Mesodermal cell (in vitro differentiated cells): Measurements from ENCODE around the gene GABRB3.

Experiments used
- H3K27ac ChIP-seq: 2 replicates; pipeline ENCODE4 v1.7.0; 2013; ENCODE audit warnings: mild to moderate bottlenecking, low read depth, low read length, moderate library complexity; ENCODE audit not compliant: severe bottlenecking
- H3K36me3 ChIP-seq: 2 replicates; pipeline ENCODE4 v1.7.1; 2013; ENCODE audit warnings: mild to moderate bottlenecking, low read length, moderate library complexity; ENCODE audit not compliant: control insufficient read depth, insufficient read depth
- H3K4me1 ChIP-seq: one replicate; pipeline ENCODE4 v1.7.1; 2013; ENCODE audit warnings: mild to moderate bottlenecking, low read length; ENCODE audit not compliant: insufficient read depth, control insufficient read depth, poor library complexity, severe bottlenecking
- H3K4me3 ChIP-seq: 2 replicates; pipeline ENCODE4 v1.7.0; 2013; ENCODE audit warnings: low read length, control low read depth, mild to moderate bottlenecking; ENCODE audit not compliant: insufficient read depth, poor library complexity, severe bottlenecking; ENCODE audit errors: extremely low read depth
- H3K9me3 ChIP-seq: 2 replicates; pipeline ENCODE4 v1.7.1; 2013; ENCODE audit warnings: mild to moderate bottlenecking, low read length, moderate library complexity; ENCODE audit not compliant: control insufficient read depth
- WGBS, 2 experiments: methylation state at CpG; one replicate each; pipeline ENCODE4 v1.1.5; 2013; ENCODE audit warnings: missing lambda C conversion rate in 2 of 2; ENCODE audit not compliant: insufficient coverage in 2 of 2; 5-methylcytosine and 5-hydroxymethylcytosine counted together

Gene GABRB3

GRCh38 chr15:26660241-26660640 is 112.6 kb downstream of the GABRB3 start:
- H3K9me3 ChIP-seq, result no peaks in the 10 kb centered on the region
- WGBS, 2 experiments, result 68 to 91% methylated on average over 2 to 3 of the region's 6 CpGs
- no peak overlapping the region for H3K4me3 ChIP-seq

DNA sequence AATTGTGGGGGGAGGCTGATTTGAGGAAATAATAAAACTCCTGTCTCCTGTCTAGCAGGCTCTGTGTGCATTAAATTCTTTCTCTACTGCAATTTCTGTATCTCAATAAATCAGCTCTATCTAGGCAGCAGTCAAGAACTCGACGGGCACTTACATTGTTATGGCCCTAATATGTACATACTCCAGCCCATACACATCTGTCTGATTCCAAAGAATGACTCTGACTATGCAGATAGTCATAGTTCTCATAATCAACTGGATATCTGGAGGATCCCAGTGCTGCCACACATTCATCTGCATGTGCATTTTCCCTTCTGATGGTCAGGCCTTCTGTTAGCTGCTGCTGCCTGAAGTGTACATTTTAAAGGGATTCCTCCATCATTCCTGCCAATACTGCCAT is 114.6 kb downstream of the GABRB3 start:
- Histone ChIP-seq H3K4me3 (no peak overlapping the region), H3K27ac (no peak overlapping the region), H3K36me3 (no peaks in the 10 kb centered on the region), H3K4me1 (peaks cover 2% of the 10 kb centered on the region), H3K9me3 (peaks cover 5% of the 10 kb centered on the region)
- 84 to 100% methylated on average over 2 of the region's 2 CpGs for WGBS, 2 experiments

More at GRCh38 chr15:26660241-26660640, 112.6 kb downstream of the GABRB3 start:
- Histone ChIP-seq H3K27ac (no peak overlapping the region), H3K36me3 (no peaks in the 10 kb centered on the region), H3K4me1 (peaks cover 2% of the 10 kb centered on the region)

DNA sequence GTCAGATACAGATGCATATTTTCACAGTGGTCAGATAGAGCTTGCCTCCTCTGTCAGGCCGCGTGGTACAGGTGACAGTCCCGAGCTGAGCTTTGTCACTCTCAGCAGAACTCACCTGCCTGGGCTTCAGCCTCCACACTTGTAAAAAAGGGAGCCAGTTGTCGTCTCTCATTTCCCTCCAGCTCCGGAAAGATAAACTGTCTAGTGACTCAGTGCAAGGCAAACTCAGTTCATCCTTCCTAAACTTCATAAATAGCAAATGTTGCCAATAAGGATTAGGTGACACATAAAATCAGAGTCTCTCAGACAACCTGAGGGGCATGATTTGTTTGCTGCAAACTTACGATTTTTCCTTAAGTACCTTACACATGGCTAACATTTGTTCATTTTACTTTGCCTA is 116.8 kb downstream of the GABRB3 start:
- peaks cover 8% of the 10 kb centered on the region for H3K9me3 ChIP-seq
- no peaks in the 10 kb centered on the region for H3K4me1 ChIP-seq
- H3K27ac ChIP-seq, result no peak overlapping the region
- H3K36me3 ChIP-seq, result no peaks in the 10 kb centered on the region
- H3K4me3 ChIP-seq, result no peak overlapping the region
- WGBS, 2 experiments, result 90 to 100% methylated on average over 4 to 6 of the region's 6 CpGs

DNA sequence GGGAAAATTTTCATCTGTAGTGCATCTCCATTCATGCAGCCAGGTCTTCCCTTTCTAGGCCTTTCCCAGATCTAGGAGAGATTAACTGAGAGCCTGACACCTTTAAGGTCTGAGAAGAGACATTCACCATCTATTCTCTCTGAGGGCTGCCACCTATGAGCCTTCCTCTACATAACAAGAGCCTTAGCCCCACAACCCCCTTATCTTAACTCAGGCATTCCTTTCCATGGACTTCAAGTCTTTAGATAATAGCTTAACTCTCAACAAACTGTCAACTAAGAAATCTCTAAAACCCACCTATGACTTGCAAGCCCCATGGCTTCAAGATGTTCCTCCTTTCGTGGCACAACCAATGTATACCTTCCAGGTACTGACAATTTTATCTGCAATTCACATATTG is 121.0 kb downstream of the GABRB3 start:
- Histone ChIP-seq H3K4me3 (no peak overlapping the region), H3K9me3 (peaks cover 8% of the 10 kb centered on the region), H3K36me3 (no peaks in the 10 kb centered on the region), H3K4me1 (no peaks in the 10 kb centered on the region), H3K27ac (no peak overlapping the region)
- WGBS, 2 experiments, result 78 to 100% methylated on average over 1 of the region's 1 CpG

DNA sequence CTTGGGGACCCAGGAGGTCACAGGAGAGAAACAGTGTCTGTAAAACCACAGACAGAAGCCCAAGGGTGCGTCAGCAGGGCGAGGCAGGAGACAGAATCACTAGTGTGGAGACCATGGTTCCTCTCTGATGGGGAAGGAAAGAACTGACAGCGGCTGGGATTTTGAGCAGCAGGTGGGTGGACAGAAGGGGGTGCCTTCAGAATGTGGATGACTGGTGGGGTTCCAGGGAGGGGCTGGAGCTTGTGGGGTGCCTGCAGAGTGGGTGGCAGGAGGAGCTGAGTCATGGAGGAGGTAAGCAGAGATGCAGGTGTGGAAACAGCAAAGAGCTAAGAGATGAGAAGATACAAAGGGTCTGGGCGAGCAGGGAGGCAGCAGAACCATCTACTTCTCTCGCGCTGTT is 124.2 kb downstream of the GABRB3 start:
- peaks cover 5% of the 10 kb centered on the region for H3K4me1 ChIP-seq
- WGBS, 2 experiments, result 94 to 97% methylated on average over 6 of the region's 6 CpGs
- no peaks in the 10 kb centered on the region for H3K36me3 ChIP-seq
- H3K9me3 ChIP-seq, result peaks cover 6% of the 10 kb centered on the region
- H3K4me3 ChIP-seq, result no peak overlapping the region
- H3K27ac ChIP-seq, result no peak overlapping the region

GRCh38 chr15:26644948-26645347 is 127.9 kb downstream of the GABRB3 start:
- Histone ChIP-seq H3K4me3 (no peak overlapping the region), H3K4me1 (peaks cover 5% of the 10 kb centered on the region), H3K9me3 (no peaks in the 10 kb centered on the region), H3K36me3 (no peaks in the 10 kb centered on the region), H3K27ac (no peak overlapping the region)
- 96 to 97% methylated on average over 6 to 8 of the region's 9 CpGs for WGBS, 2 experiments

GRCh38 chr15:26641144-26641543 is 131.7 kb downstream of the GABRB3 start:
- Histone ChIP-seq H3K9me3 (no peaks in the 10 kb centered on the region), H3K4me3 (no peak overlapping the region), H3K36me3 (no peaks in the 10 kb centered on the region), H3K4me1 (peaks cover 5% of the 10 kb centered on the region), H3K27ac (no peak overlapping the region)
- WGBS, 2 experiments, result 87 to 95% methylated on average over 6 of the region's 6 CpGs

DNA sequence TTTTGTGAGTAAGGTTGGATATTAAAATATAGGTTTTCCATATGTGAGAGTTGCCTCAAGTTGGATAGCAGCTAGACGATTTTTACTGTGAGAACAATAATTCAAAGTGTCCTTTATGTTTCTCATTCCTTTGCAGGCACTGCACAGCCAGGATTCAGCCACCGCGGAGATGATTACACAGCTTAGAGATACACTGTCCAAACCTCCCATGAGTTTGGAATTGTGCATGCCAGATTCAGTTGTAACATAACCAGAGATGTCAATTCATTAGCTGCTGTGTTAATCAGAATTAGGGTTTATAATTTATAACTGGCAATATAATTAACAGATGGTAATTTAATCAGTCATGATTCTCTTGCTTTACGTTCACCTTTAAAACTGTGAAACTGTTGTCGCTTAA is 132.3 kb downstream of the GABRB3 start:
- H3K27ac ChIP-seq, result no peak overlapping the region
- WGBS, 2 experiments, result 97% methylated on average over 4 to 5 of the region's 5 CpGs
- H3K9me3 ChIP-seq, result no peaks in the 10 kb centered on the region
- peaks cover 5% of the 10 kb centered on the region for H3K4me1 ChIP-seq
- H3K4me3 ChIP-seq, result no peak overlapping the region
- no peaks in the 10 kb centered on the region for H3K36me3 ChIP-seq

DNA sequence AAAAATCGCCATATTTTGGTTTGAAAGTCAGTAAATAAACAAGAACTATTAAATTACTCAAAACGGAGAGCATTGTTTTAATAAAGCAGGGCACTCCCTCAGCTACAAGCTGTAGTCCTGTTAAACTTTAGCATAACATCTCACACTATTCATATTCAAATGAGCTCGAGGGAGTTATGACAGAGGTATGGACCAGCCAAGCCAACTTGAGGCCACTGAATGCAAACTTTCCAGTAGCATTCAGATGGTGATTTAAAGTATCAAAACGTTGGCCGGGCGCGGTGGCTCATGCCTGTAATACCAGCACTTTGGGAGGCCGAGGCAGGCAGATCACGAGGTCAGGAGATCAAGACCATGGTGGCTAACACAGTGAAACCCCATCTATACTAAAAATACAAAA is 132.9 kb downstream of the GABRB3 start:
- WGBS, 2 experiments, result 55 to 56% methylated on average over 2 to 3 of the region's 9 CpGs
- Histone ChIP-seq H3K4me3 (no peak overlapping the region), H3K9me3 (no peaks in the 10 kb centered on the region), H3K27ac (no peak overlapping the region), H3K4me1 (peaks cover 5% of the 10 kb centered on the region), H3K36me3 (no peaks in the 10 kb centered on the region)

GRCh38 chr15:26635614-26636013 is 137.3 kb downstream of the GABRB3 start:
- Histone ChIP-seq H3K36me3 (no peaks in the 10 kb centered on the region), H3K9me3 (no peaks in the 10 kb centered on the region), H3K4me3 (no peak overlapping the region), H3K27ac (no peak overlapping the region), H3K4me1 (peaks cover 4% of the 10 kb centered on the region)
- no CpG with 5 or more reads among the region's 2 CpGs for WGBS, 2 experiments

GRCh38 chr15:26635105-26635504 is 137.8 kb downstream of the GABRB3 start:
- Histone ChIP-seq H3K4me3 (no peak overlapping the region), H3K27ac (no peak overlapping the region), H3K4me1 (peaks cover 4% of the 10 kb centered on the region), H3K9me3 (no peaks in the 10 kb centered on the region), H3K36me3 (no peaks in the 10 kb centered on the region)
- WGBS, 2 experiments, result 67 to 93% methylated on average over 1 to 2 of the region's 2 CpGs
